Urinary bladder (tissue), 4 donors: ENCODE measurements around the gene KRT31. TPM values are rescaled to one million over a fixed set of nuclear protein-coding genes. Genes with fewer than 3 reads are reported as not detected.
"Not testable (repeated sequence)": the region's sequence is repeated elsewhere in the genome, so short reads cannot be mapped to it uniquely, and the experiment has no call there.

Experiments used
- DNase-seq: peaks from one replicate; pipeline ENCODE4 v3.0.0-alpha.2; 2015; ENCODE audit errors: extremely low spot score
- H3K27ac ChIP-seq: one replicate; pipeline ENCODE4 v1.5.1; 2013; ENCODE audit warnings: low read depth, mild to moderate bottlenecking, moderate library complexity
- H3K36me3 ChIP-seq: one replicate; pipeline ENCODE4 v1.6.1; 2013; ENCODE audit warnings: mild to moderate bottlenecking, moderate library complexity; ENCODE audit not compliant: insufficient read depth
- H3K4me1 ChIP-seq: one replicate; pipeline ENCODE4 v1.6.1; 2013; ENCODE audit warnings: mild to moderate bottlenecking, moderate library complexity; ENCODE audit not compliant: insufficient read depth
- H3K4me3 ChIP-seq: one replicate; pipeline ENCODE4 v1.5.1; 2013; ENCODE audit warnings: low read depth, low read length
- WGBS: extraction: QIAGEN DNeasy Blood & Tissue Kit; methylation state at CpG from one replicate; pipeline ENCODE4 v1.1.7; 2013; 5-methylcytosine and 5-hydroxymethylcytosine counted together
- polyA plus RNA-seq: library from polyadenylated mRNA; stranded (reverse); fragments of 200-250 nt; gene quantifications from one replicate; pipeline ENCODE4 v1.2.3, GENCODE V29; 2013
- total RNA-seq: library from RNA; depleted of rRNA; stranded (reverse); fragments of >200 nt; gene quantifications from one replicate; pipeline ENCODE4 v1.2.3, GENCODE V29; 2014
- donor health status: healthy with polysubstance abuse.
- donor health status: healthy.

The KRT31 gene
- total and polyA plus RNA-seq, 2 donors, result 0.16 TPM; not detected in 1

DNA sequence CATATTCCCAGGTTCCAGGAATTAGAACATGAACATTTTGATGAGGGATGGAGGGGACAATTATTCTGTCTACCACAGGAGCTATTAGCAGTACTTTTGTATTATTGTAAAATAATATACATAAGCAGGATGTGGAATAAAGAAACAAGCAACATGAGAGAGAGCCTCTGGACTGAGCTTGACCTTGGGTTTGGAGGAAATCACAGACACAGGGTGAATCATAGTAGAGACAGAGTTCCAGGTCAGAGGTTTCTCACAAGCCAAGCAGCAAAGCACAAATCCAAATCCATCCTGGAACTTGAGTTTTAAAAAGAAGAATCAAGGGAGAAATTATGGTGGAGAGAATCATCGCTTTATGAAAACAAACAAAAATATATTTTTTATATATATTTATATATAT, 5.1 kb downstream of the KRT31 start:
- H3K4me3 ChIP-seq, result no peak overlapping the region
- no peak for DNase-seq
- WGBS, result 95% methylated on average over 1 of the region's 1 CpG
- H3K4me1 ChIP-seq, result no peaks in the 10 kb centered on the region
- no peaks in the 10 kb centered on the region for H3K36me3 ChIP-seq
- H3K27ac ChIP-seq, result no peak overlapping the region

DNA sequence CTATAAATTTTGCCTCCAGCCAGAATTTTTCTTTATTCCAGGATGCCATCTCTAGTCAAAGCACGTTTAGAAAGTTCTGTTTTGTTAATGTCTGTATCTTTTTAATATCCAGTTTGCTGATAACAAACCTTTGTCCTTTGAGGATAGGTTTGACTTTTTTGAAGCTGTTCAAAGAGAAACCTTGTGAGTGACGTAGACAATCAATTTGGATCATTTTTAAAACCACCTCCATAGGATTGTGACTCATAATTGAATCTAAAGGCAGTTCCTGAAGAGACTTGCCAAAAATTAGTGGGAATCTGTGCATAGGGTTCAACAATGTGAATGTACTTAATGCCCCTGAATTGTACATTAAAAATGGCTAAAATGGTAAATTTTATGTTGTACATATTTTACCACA, 5.9 kb downstream of the KRT31 start:
- no peak overlapping the region for H3K27ac ChIP-seq

DNA sequence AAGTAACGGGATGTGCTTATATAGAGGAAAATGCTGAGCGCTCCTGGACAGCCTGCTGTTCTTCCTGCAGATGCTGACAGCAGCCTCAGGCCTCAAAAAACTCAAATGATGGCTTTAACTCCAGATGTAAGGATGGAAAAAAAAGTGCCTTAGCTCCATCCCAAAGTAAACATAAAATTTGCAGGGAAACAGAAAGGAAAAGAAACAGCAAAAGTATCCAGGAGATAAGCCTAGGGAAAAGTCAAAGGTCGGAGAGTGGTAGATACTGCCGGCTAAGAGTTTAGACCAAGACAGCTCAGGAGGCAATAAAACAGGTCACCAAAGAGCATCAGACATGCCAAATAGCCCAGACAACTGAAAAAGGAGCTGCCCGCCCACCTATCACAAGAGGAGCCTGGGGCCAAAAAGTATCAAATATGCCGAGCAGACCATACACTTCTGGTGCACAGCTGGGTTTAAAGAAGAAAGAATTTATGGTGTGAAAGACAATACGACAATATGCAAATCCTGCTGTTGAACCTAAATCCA, 6.9 kb downstream of the KRT31 start:
- no peak for DNase-seq
- 39% methylated on average over 7 of the region's 7 CpGs for WGBS
- no peak overlapping the region for H3K27ac ChIP-seq
- no peak overlapping the region for H3K4me3 ChIP-seq
- no peaks in the 10 kb centered on the region for H3K4me1 ChIP-seq
- no peaks in the 10 kb centered on the region for H3K36me3 ChIP-seq

More for the DNA sequence above, 5.9 kb downstream of the KRT31 start:
- Histone ChIP-seq H3K4me1 (no peaks in the 10 kb centered on the region), H3K4me3 (no peak overlapping the region), H3K36me3 (no peaks in the 10 kb centered on the region)
- WGBS, result 54% methylated on average over 2 of the region's 2 CpGs
- DNase-seq, result no peak

DNA sequence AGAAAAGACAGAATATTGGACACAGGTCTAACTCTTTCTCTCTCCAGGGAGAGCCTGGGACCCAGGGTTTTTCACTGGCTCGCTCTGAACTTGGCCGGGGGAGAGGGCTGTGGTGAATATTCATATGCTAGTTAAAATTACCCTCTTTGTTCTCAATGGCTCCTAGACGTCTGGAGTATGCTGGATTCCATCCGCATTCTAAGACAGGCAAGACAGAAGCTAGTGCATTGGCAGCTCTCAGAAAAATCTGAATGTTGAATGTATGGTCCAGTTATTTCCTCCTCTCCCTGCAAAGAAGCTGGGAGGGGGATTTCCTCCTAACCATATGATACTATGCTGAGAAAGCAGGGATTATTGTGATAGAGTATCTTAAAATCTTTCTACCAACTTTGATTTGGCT, 9.7 kb downstream of the KRT31 start:
- no peak overlapping the region for H3K4me3 ChIP-seq
- no peak overlapping the region for H3K27ac ChIP-seq
- DNase-seq, result no peak
- no peaks in the 10 kb centered on the region for H3K4me1 ChIP-seq
- H3K36me3 ChIP-seq, result no peaks in the 10 kb centered on the region
- WGBS, result 61% methylated on average over 4 of the region's 4 CpGs

DNA sequence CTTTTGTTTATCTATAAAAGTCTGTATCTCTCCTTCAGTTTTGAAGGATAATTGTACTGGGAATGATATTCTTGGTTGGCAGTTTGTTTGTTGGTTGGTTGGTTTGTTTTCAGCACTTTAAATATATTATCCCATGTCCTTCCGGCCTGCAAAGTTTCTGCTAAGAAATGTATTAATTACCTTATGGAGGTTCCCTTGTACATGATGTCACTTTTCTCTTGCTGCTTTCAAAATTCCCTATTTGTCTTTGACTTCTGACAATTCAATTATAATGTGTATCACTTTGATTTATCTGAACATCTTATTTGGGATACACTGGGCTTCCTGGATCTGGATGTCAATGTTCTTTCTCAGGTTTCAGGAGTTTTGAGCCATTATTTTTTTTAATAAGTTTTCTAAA, 11.2 kb downstream of the KRT31 start:
- Histone ChIP-seq H3K27ac (no peak overlapping the region), H3K4me3 (no peak overlapping the region), H3K4me1 (no peaks in the 10 kb centered on the region), H3K36me3 (no peaks in the 10 kb centered on the region)
- 96% methylated on average over 1 of the region's 1 CpG for WGBS
- DNase-seq, result no peak

DNA sequence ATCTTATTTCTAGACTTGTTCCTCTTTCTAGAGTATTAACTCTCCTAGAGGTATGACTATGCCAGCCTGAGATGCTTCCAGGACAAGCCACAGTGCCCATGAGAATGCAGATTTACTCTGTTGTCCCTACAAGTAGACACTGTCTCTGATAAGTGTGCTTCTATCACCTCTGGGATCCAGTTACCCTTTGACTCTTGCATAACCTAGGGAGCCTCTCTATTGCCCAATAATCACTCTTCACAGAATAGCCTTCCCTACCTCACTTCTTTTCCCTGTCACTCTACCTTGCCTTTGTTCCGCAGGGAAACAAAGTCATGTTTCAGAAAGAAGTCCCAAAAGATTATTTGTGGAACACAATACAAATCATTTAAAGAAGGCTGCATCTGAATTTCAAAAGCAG, 13.7 kb downstream of the KRT31 start:
- DNase-seq, result no peak
- H3K4me1 ChIP-seq, result no peaks in the 10 kb centered on the region
- WGBS, result 96% methylated on average over 1 of the region's 1 CpG
- H3K36me3 ChIP-seq, result no peaks in the 10 kb centered on the region
- peak overlapping the region; percentile 5 for H3K27ac ChIP-seq
- H3K4me3 ChIP-seq, result no peak overlapping the region

DNA sequence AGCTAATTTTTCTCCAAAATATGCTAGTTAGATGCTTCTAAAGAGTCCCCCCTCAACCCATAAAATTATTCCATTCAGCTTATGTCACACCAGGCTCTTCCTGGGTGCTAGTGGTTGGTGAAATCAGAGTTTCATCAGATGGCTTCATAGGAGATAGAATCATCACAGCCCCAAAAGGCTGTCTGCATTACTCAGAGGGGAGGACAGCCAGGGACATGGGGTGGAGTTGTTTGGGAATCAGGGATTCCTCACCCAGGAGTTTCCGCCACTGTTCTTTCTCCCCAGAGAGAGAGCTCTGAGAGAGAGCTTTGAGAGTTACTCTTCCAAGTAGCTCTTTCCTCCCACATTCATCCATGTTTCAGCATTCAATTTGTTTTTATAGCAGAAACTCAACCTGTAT, 15.0 kb downstream of the KRT31 start:
- WGBS, result 83% methylated on average over 1 of the region's 1 CpG
- no peak for DNase-seq
- Histone ChIP-seq H3K4me3 (no peak overlapping the region), H3K4me1 (no peaks in the 10 kb centered on the region), H3K36me3 (no peaks in the 10 kb centered on the region), H3K27ac (no peak overlapping the region)

DNA sequence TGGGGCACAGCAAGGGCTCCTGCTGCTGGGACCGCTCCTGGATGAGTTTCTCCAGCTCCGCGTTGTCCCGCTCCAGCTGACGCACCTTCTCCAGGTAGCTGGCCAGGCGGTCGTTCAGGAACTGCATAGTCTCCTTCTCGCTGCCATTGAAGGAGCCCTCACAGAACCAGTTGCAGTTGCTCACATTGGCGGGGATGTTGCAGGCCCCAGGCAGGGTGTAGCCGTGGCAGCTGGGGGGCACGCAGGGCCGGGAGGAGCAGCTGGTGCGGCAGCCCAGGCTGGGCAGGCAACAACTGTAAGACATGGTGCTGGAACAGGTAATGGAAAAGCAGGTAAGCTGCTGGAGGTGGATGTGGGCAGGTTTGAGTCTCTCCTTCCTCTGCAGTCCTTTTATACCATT, 15.5 kb downstream of the KRT31 start, which contains the start of gene KRT34:
Gene KRT34 (minus strand): TSS at position 364 of the 400 bp plus-strand sequence. CDS start 60 bp downstream, at position 304.
- not testable (repeated sequence) for H3K36me3 ChIP-seq, H3K27ac ChIP-seq, DNase-seq, H3K4me3 ChIP-seq, H3K4me1 ChIP-seq
- 95% methylated on average over 13 of the region's 13 CpGs for WGBS

DNA sequence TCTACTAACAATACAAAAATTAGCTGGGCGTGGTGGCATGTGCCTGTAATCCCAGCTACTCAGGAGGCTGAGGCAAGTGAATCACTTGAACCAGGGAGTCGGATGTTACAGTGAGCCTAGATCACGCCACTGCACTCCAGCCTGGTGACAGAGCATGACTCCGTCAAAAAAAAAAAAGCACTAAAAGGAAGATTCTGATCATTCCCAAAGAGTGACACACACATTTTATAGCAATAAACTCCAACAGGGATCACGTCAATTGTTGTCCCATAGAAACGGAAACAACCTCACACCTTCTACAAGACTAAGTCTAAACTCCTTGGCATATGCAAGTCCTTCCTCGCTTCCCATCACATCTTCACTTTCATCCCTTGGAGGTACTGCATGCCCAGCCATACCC, 17.3 kb downstream of the KRT31 start:
- 84% methylated on average over 7 of the region's 7 CpGs for WGBS
- not testable (repeated sequence) for H3K36me3 ChIP-seq, H3K27ac ChIP-seq, H3K4me3 ChIP-seq, H3K4me1 ChIP-seq, DNase-seq

DNA sequence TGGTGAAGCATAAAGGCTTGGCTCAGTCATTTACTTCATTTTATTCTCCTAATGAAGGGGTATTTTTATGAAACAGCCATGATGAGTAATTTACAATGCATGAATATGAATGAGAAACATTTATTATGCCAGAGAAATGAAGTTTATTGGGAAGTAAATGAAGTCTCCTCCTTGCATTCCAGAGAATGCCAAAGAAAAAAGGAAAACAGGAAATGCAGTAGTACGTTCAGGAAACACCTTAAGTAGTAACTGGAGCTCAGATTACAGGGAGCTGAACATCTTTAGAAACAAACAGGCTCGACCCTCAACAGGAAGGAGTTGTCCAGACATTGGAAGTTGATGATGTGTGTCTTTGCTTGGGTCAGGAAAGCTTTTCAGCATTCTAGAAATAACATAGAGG, 19.9 kb downstream of the KRT31 start:
- no peak overlapping the region for H3K4me3 ChIP-seq
- WGBS, result 17% methylated on average over 2 of the region's 2 CpGs
- no peak for DNase-seq
- H3K36me3 ChIP-seq, result no peaks in the 10 kb centered on the region
- no peak overlapping the region for H3K27ac ChIP-seq
- H3K4me1 ChIP-seq, result no peaks in the 10 kb centered on the region

DNA sequence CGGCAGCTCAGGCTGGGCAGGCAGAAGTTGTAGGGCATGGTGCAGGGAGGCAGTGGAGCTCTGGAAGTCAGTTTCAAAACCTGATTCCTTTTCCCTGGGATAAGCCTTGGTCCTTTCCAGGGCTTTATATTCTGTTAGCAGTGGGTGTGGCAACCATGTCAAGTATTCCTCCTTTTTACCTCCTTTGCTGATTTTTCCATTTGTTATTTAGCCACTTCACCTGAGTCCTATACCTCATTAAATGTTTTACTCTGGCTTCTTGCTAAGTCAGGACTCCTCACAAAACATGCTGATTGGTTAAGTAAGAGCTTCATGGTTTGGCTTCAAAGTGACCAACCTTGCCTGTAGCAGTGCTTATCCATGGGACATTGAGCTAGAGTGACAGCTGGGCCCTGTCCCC, 27.7 kb downstream of the KRT31 start, which contains the start of gene KRT33B:
Gene KRT33B (minus strand): TSS at position 101 of the 400 bp plus-strand sequence. CDS start 63 bp downstream, at position 38.
- 96% methylated on average over 1 of the region's 1 CpG for WGBS
- Histone ChIP-seq H3K4me1 (no peaks in the 10 kb centered on the region), H3K36me3 (no peaks in the 10 kb centered on the region), H3K27ac (no peak within 1 kb of the TSS), H3K4me3 (no peak within 1 kb of the TSS)
- no peak for DNase-seq

DNA sequence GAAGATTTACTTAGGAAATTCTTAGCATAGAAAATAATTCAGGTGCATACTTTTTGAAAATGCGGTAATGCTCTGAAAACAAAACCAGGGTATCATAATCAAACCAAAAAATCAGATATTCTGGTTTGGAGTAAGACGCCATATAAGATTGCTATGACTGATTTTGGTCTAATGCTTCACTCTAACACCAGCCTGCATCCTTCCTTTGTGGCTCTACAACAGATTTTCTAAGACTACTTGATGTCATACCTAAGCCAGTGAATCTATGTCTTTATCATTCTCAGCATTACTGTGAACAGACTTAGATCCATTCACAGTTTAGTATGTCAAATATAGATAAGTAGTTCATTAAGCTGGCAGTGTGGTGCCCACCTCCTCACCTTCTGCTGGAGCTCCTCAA, 28.4 kb downstream of the KRT31 start:
- H3K27ac ChIP-seq, result no peak overlapping the region
- no peak for DNase-seq
- H3K4me3 ChIP-seq, result no peak overlapping the region
- no peaks in the 10 kb centered on the region for H3K4me1 ChIP-seq
- WGBS, result 90% methylated on average over 2 of the region's 2 CpGs
- no peaks in the 10 kb centered on the region for H3K36me3 ChIP-seq

DNA sequence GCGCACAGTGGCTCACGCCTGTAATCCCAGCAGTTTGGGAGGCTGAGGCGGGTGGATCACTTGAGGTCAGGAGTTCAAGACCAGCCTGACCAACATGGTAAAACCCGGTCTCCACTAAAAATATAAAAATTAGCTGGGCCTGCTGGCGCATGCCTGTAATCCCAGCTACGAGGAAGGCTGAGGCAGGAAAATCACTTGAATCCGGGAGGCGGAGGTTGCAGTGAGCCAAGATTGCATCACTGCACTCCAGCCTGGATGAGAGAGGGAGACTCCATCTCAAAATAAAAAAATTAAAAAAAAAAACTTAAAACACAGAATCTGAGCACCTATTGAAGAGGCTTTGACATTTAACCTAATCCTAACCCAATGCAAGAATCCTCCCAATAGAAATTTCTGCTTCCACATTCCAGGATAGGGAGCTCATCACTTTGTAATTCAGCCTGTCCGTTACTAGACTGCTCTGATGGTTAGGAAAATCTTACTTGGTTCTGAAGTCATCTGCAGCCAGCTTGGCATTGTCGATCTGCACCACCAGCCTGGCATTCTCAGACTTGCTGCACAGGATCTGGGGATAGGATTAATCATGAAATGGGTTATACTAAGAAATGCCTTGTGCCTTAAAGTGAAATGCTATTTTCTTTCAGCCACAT, 29.9 kb downstream of the KRT31 start:
- Histone ChIP-seq H3K4me3 (no peak overlapping the region), H3K36me3 (no peaks in the 10 kb centered on the region), H3K4me1 (no peaks in the 10 kb centered on the region), H3K27ac (no peak overlapping the region)
- WGBS, result 65% methylated on average over 10 of the region's 10 CpGs
- no peak for DNase-seq

DNA sequence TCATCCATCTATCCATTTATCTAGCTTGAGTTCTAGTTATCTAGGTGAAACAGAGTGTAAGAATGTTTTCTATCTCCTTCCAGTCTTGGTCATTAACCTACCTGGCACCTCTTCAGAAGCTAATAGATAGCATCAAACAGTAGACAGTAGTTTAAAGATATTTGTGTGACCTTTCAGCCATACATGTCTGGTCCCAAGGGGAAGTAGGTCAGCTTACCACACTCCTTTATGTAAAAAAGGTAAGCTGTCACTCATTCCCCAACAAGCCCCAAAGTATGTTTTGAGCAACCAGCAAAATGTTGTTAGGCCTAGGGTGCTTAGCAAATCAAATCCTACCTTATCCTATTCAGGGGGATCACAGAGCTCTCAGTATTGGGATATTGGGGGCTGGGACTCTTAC, 31.3 kb downstream of the KRT31 start:
- H3K27ac ChIP-seq, result no peak overlapping the region
- no peak overlapping the region for H3K4me3 ChIP-seq
- DNase-seq, result no peak
- no peaks in the 10 kb centered on the region for H3K4me1 ChIP-seq
- H3K36me3 ChIP-seq, result no peaks in the 10 kb centered on the region
